HCEC 1CT (cell line): Measurements from ENCODE around the gene GJB5.
A peak's percentile ranks its signal among the peaks of the same experiment; 100 is the strongest.
"Not testable (repeated sequence)": the region's sequence is repeated elsewhere in the genome, so short reads cannot be mapped to it uniquely, and the experiment has no call there.

Source experiments
- DNase-seq: peaks from one replicate; pipeline ENCODE4 v3.0.0-alpha.2; 2017

The GJB5 gene

GRCh38 chr1:34754964-34755637 is at the start of gene GJB5:
TSS of gene GJB5 (plus strand) at chr1:34755047. CDS start at chr1:34757331, 2,284 bp downstream.
- DNase-seq, result no peak

GRCh38 chr1:34705077-34705476 is 49.8 kb upstream of the GJB5 start:
- DNase-seq, result no peak

GRCh38 chr1:34708106-34708505 is 46.7 kb upstream of the GJB5 start:
- no peak for DNase-seq

GRCh38 chr1:34709547-34709946 is 45.3 kb upstream of the GJB5 start:
- DNase-seq, result no peak

GRCh38 chr1:34710812-34711211 is 44.0 kb upstream of the GJB5 start:
- DNase-seq, result no peak

GRCh38 chr1:34711485-34711884 is 43.4 kb upstream of the GJB5 start:
- DNase-seq, result no peak

GRCh38 chr1:34712007-34712688 is 42.7 kb upstream of the GJB5 start:
- no peak for DNase-seq

- no peak for DNase-seq
Measured at GRCh38 chr1:34713443-34713842, 41.4 kb upstream of the GJB5 start.

GRCh38 chr1:34714386-34714785 is 40.5 kb upstream of the GJB5 start:
- no peak for DNase-seq

- DNase-seq, result no peak
Measured at GRCh38 chr1:34715139-34715538, 39.7 kb upstream of the GJB5 start.

- no peak for DNase-seq
Measured at GRCh38 chr1:34721241-34721640, 33.6 kb upstream of the GJB5 start.

GRCh38 chr1:34721646-34722355 is 33.0 kb upstream of the GJB5 start:
- no peak for DNase-seq

- DNase-seq, result no peak
Measured at GRCh38 chr1:34726861-34727260, 28.0 kb upstream of the GJB5 start.

- no peak for DNase-seq
Measured at GRCh38 chr1:34730485-34730884, 24.4 kb upstream of the GJB5 start.

- DNase-seq, result not testable (repeated sequence)
Measured at GRCh38 chr1:34732831-34733230, 22.0 kb upstream of the GJB5 start.

GRCh38 chr1:34736692-34737091 is 18.2 kb upstream of the GJB5 start:
- no peak for DNase-seq

GRCh38 chr1:34737236-34737635 is 17.6 kb upstream of the GJB5 start:
- DNase-seq, result not testable (repeated sequence)

- DNase-seq, result no peak
Measured at GRCh38 chr1:34739613-34740012, 15.2 kb upstream of the GJB5 start.

GRCh38 chr1:34740161-34740868 is 14.5 kb upstream of the GJB5 start:
- no peak for DNase-seq

- DNase-seq, result peak; percentile 39
Measured at GRCh38 chr1:34742667-34743270, 12.1 kb upstream of the GJB5 start.

GRCh38 chr1:34743775-34744174 is 11.1 kb upstream of the GJB5 start:
- DNase-seq, result no peak

- DNase-seq, result no peak
Measured at GRCh38 chr1:34744851-34745250, 10.0 kb upstream of the GJB5 start.

- no peak for DNase-seq
Measured at GRCh38 chr1:34745666-34746065, 9.2 kb upstream of the GJB5 start.
